GM23338 (cell line): ENCODE results near the gene KCNJ10. TPM values are rescaled to one million over a fixed set of nuclear protein-coding genes. Genes with fewer than 3 reads are reported as not detected.

Experiments used
- ATAC-seq: fragments of 200-7000 bp; cut with Tn5 transposase; 3 replicates; pipeline ENCODE4 v1.9.1; 2020
- DNase-seq: peaks from one replicate; pipeline ENCODE4 v3.0.0-alpha.2; 2015; ENCODE audit warnings: low spot score
- H2AFZ ChIP-seq: fragments of 200-600 bp; sonication (generic); 2 replicates; pipeline ENCODE4 v1.8.0; 2016; ENCODE audit warnings: antibody characterized with exemption, mild to moderate bottlenecking, moderate library complexity
- H3F3A ChIP-seq: fragments of 200-600 bp; sonication (generic); replicated peaks from 2 replicates; pipeline ENCODE4 v1.8.0; 2017; ENCODE audit warnings: antibody characterized with exemption, mixed run types, low read depth
- H3K27ac ChIP-seq: fragments of 200-600 bp; sonication (generic); 2 replicates; pipeline ENCODE4 v1.6.1; 2016; ENCODE audit warnings: low read depth
- H3K27me3 ChIP-seq: fragments of 200-600 bp; sonication (generic); 2 replicates; pipeline ENCODE4 v1.8.0; 2016; ENCODE audit warnings: mild to moderate bottlenecking, mixed run types, moderate library complexity; ENCODE audit not compliant: insufficient read depth
- H3K36me3 ChIP-seq: fragments of 200-600 bp; sonication (generic); 2 replicates; pipeline ENCODE4 v1.8.0; 2016; ENCODE audit warnings: mild to moderate bottlenecking; ENCODE audit not compliant: insufficient read depth
- H3K4me1 ChIP-seq: fragments of 200-600 bp; sonication (generic); 2 replicates; pipeline ENCODE4 v1.8.0; 2016; ENCODE audit warnings: mild to moderate bottlenecking, moderate library complexity; ENCODE audit not compliant: insufficient read depth
- H3K4me2 ChIP-seq: fragments of 200-600 bp; sonication (generic); 2 replicates; pipeline ENCODE4 v1.7.1; 2017; ENCODE audit warnings: mixed run types
- H3K4me3 ChIP-seq: fragments of 200-600 bp; sonication (generic); 2 replicates; pipeline ENCODE4 v1.6.1; 2016; ENCODE audit warnings: mixed run types
- H3K79me2 ChIP-seq: fragments of 200-600 bp; sonication (generic); replicated peaks from 2 replicates; pipeline ENCODE4 v1.8.0; 2017; ENCODE audit warnings: mild to moderate bottlenecking; ENCODE audit not compliant: insufficient read depth
- H3K9me2 ChIP-seq: fragments of 200-600 bp; sonication (generic); 2 replicates; pipeline ENCODE4 v1.8.0; 2017; ENCODE audit not compliant: insufficient read depth
- H4K20me1 ChIP-seq: fragments of 200-600 bp; sonication (generic); replicated peaks from 2 replicates; pipeline ENCODE4 v1.8.0; 2017; ENCODE audit warnings: mild to moderate bottlenecking; ENCODE audit not compliant: insufficient read depth
- H3K27ac Mint-ChIP-seq: 2 replicates; pipeline ENCODE4 v1.8.0; 2020; ENCODE audit warnings: inconsistent platforms, mild to moderate bottlenecking, moderate library complexity, mixed read lengths
- H3K27me3 Mint-ChIP-seq: 3 replicates; pipeline ENCODE4 v1.8.0; 2022; ENCODE audit warnings: low read depth, mild to moderate bottlenecking, moderate library complexity, mixed read lengths, inconsistent platforms; ENCODE audit not compliant: insufficient read depth, poor library complexity
- H3K36me3 Mint-ChIP-seq: 3 replicates; pipeline ENCODE4 v1.8.0; 2021; ENCODE audit warnings: low read depth, mild to moderate bottlenecking, inconsistent platforms, moderate library complexity, mixed read lengths
- H3K4me1 Mint-ChIP-seq: 3 replicates; pipeline ENCODE4 v1.8.0; 2020; ENCODE audit warnings: mild to moderate bottlenecking, inconsistent platforms, mixed read lengths
- H3K4me3 Mint-ChIP-seq: 3 replicates; pipeline ENCODE4 v1.8.0; 2021; ENCODE audit warnings: moderate library complexity, mild to moderate bottlenecking, inconsistent platforms, mixed read lengths
- H3K9me3 Mint-ChIP-seq: 3 replicates; pipeline ENCODE4 v1.8.0; 2020; ENCODE audit warnings: moderate library complexity, mild to moderate bottlenecking, inconsistent platforms, mixed read lengths
- CREB1 ChIP-seq: fragments of 250-450 bp; sonication (Bioruptor Pico); IDR thresholded peaks from 2 replicates; pipeline ENCODE4 v1.5.0; 2020; ENCODE audit warnings: low read depth, mild to moderate bottlenecking, moderate library complexity
- EZH2 ChIP-seq: fragments of 200-600 bp; sonication (generic); IDR thresholded peaks from one replicate; pipeline ENCODE4 v1.8.0; 2017; ENCODE audit warnings: antibody characterized with exemption, mild to moderate bottlenecking, low read depth; ENCODE audit not compliant: unreplicated experiment
- EZH2phosphoT487 ChIP-seq: fragments of 200-600 bp; sonication (generic); IDR thresholded peaks from one replicate; pipeline ENCODE4 v1.8.1; 2018; ENCODE audit warnings: antibody characterized with exemption; ENCODE audit not compliant: unreplicated experiment
- JUNB ChIP-seq: IDR thresholded peaks from one replicate; pipeline ENCODE4 v1.6.1; 2016; ENCODE audit warnings: antibody characterized with exemption; ENCODE audit not compliant: unreplicated experiment
- NANOG ChIP-seq: IDR thresholded peaks from 2 replicates; pipeline ENCODE4 v1.6.1; 2016; ENCODE audit warnings: antibody characterized with exemption, borderline replicate concordance
- STAT1 ChIP-seq: IDR thresholded peaks from one replicate; pipeline ENCODE4 v1.6.1; 2016; ENCODE audit warnings: antibody characterized with exemption; ENCODE audit not compliant: unreplicated experiment
- ZNF114 ChIP-seq: fragments of 250-450 bp; sonication (Bioruptor Pico); IDR thresholded peaks from 2 replicates; pipeline ENCODE4 v1.5.0; 2020; ENCODE audit warnings: mild to moderate bottlenecking, moderate library complexity
- polyA plus RNA-seq: library from polyadenylated mRNA; unstranded; fragments of >200 nt; fragmentation: Nextera tagmentation; extraction: Ambion mirVana; gene quantifications from 2 replicates; pipeline ENCODE4 v1.2.1, GENCODE V29; 2016
- total RNA-seq: library from RNA; depleted of rRNA; stranded (reverse); fragments of >200 nt; shearing (Covaris generic); gene quantifications from 2 replicates; pipeline ENCODE4 v1.2.3, GENCODE V29; 2014
- TF ChIP-seq, protein P1 (sequence below): fragments of 250-450 bp; sonication (Bioruptor Pico); IDR thresholded peaks from 2 replicates; pipeline ENCODE4 v1.5.0; 2020; ENCODE audit warnings: mild to moderate bottlenecking, moderate library complexity
- TF ChIP-seq, protein P2 (sequence below), 2 experiments: fragments of 200-600 bp in 1 of 2; sonication (generic) in 1 of 2; conservative IDR thresholded peaks; 2 replicates each; pipeline versions ENCODE4 v1.5.1 to v1.6.1; 2016 to 2017; ENCODE audit warnings: antibody characterized with exemption in 2 of 2, low read depth in 2 of 2, mild to moderate bottlenecking in 2 of 2, moderate library complexity in 1 of 2

KCNJ10 gene
- total and polyA plus RNA-seq, 2 experiments from 2014 or later, result 1.4 to 2.8 TPM

DNA sequence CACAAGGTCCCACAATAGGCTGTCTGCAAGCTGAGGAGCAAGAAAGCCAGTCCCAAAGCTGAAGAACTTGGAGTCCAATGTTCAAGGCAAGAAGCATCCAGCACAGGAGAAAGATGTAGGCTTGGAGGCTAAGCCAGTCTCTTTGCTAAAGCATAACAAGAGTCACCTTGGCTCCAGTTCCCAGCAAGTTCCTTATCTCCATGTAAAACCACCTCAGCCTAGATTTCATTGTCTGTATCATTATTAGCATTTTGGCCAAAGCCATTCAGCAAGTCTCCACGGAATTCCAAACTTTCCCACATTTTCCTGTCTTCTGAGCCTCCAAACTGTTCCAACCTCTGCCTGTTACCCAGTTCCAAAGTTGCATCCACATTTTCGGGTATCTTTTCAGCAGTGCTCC, 75.1 kb downstream of the KCNJ10 start (continued):
- TF ChIP-seq, protein P1, sequence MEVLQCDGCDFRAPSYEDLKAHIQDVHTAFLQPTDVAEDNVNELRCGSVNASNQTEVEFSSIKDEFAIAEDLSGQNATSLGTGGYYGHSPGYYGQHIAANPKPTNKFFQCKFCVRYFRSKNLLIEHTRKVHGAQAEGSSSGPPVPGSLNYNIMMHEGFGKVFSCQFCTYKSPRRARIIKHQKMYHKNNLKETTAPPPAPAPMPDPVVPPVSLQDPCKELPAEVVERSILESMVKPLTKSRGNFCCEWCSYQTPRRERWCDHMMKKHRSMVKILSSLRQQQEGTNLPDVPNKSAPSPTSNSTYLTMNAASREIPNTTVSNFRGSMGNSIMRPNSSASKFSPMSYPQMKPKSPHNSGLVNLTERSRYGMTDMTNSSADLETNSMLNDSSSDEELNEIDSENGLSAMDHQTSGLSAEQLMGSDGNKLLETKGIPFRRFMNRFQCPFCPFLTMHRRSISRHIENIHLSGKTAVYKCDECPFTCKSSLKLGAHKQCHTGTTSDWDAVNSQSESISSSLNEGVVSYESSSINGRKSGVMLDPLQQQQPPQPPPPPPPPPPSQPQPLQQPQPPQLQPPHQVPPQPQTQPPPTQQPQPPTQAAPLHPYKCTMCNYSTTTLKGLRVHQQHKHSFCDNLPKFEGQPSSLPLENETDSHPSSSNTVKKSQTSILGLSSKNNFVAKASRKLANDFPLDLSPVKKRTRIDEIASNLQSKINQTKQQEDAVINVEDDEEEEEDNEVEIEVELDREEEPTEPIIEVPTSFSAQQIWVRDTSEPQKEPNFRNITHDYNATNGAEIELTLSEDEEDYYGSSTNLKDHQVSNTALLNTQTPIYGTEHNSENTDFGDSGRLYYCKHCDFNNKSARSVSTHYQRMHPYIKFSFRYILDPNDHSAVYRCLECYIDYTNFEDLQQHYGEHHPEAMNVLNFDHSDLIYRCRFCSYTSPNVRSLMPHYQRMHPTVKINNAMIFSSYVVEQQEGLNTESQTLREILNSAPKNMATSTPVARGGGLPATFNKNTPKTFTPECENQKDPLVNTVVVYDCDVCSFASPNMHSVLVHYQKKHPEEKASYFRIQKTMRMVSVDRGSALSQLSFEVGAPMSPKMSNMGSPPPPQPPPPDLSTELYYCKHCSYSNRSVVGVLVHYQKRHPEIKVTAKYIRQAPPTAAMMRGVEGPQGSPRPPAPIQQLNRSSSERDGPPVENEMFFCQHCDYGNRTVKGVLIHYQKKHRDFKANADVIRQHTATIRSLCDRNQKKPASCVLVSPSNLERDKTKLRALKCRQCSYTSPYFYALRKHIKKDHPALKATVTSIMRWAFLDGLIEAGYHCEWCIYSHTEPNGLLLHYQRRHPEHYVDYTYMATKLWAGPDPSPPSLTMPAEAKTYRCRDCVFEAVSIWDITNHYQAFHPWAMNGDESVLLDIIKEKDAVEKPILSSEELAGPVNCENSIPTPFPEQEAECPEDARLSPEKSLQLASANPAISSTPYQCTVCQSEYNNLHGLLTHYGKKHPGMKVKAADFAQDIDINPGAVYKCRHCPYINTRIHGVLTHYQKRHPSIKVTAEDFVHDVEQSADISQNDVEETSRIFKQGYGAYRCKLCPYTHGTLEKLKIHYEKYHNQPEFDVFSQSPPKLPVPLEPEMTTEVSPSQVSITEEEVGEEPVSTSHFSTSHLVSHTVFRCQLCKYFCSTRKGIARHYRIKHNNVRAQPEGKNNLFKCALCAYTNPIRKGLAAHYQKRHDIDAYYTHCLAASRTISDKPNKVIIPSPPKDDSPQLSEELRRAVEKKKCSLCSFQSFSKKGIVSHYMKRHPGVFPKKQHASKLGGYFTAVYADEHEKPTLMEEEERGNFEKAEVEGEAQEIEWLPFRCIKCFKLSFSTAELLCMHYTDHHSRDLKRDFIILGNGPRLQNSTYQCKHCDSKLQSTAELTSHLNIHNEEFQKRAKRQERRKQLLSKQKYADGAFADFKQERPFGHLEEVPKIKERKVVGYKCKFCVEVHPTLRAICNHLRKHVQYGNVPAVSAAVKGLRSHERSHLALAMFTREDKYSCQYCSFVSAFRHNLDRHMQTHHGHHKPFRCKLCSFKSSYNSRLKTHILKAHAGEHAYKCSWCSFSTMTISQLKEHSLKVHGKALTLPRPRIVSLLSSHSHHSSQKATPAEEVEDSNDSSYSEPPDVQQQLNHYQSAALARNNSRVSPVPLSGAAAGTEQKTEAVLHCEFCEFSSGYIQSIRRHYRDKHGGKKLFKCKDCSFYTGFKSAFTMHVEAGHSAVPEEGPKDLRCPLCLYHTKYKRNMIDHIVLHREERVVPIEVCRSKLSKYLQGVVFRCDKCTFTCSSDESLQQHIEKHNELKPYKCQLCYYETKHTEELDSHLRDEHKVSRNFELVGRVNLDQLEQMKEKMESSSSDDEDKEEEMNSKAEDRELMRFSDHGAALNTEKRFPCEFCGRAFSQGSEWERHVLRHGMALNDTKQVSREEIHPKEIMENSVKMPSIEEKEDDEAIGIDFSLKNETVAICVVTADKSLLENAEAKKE (CRISPR knock-in tag), result no peak
- TF ChIP-seq EZH2 (no peak), JUNB (no peak)

DNA sequence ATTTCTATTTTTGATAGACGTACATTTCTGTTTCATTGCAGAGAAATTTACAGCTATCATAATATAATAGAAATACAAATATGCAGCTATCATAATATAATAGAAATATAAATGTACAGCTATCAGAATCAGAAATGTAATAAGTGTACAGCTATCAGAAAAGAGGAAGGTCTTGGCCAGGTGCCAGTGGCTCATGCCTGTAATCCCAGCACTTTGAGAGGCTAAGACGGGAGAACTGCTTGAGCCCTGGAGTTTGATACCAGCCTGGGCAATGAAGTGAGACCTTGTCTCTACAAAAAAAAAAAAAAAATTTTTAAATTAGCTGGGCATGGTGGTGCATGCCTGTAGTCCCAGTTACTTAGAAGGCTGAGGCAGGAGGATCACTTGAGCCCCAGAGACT, 76.0 kb downstream of the KCNJ10 start:
- Histone ChIP-seq H3K79me2 (no peaks in the 10 kb centered on the region), H3K4me1 (peaks cover 13% of the 10 kb centered on the region), H3K27ac (no peak overlapping the region), H4K20me1 (no peaks in the 10 kb centered on the region), H3K36me3 (no peaks in the 10 kb centered on the region), H2AFZ (no peak overlapping the region), H3F3A (no peaks in the 10 kb centered on the region), H3K27me3 (no peaks in the 10 kb centered on the region), H3K4me3 (no peak overlapping the region), H3K4me2 (no peak overlapping the region), H3K9me2 (peaks cover 6% of the 10 kb centered on the region; the same call in 1 of the 2 replicates)
- TF ChIP-seq, protein P1 (CRISPR knock-in tag), result no peak
- TF ChIP-seq CREB1 (CRISPR knock-in tag) (no peak), STAT1 (no peak), JUNB (no peak), ZNF114 (CRISPR knock-in tag) (no peak), EZH2phosphoT487 (no peak), NANOG (no peak)
- TF ChIP-seq, protein P2, sequence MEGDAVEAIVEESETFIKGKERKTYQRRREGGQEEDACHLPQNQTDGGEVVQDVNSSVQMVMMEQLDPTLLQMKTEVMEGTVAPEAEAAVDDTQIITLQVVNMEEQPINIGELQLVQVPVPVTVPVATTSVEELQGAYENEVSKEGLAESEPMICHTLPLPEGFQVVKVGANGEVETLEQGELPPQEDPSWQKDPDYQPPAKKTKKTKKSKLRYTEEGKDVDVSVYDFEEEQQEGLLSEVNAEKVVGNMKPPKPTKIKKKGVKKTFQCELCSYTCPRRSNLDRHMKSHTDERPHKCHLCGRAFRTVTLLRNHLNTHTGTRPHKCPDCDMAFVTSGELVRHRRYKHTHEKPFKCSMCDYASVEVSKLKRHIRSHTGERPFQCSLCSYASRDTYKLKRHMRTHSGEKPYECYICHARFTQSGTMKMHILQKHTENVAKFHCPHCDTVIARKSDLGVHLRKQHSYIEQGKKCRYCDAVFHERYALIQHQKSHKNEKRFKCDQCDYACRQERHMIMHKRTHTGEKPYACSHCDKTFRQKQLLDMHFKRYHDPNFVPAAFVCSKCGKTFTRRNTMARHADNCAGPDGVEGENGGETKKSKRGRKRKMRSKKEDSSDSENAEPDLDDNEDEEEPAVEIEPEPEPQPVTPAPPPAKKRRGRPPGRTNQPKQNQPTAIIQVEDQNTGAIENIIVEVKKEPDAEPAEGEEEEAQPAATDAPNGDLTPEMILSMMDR (conservative IDR thresholded peaks at IDR 0.05; ENCODE audit: low read depth in 2 of 2), result no peak
- peaks cover 15% of the 10 kb centered on the region; the same call in 2 of the 3 replicates for H3K4me1 Mint-ChIP-seq
- no peak overlapping the region for H3K4me3 Mint-ChIP-seq
- no peaks in the 10 kb centered on the region for H3K9me3 Mint-ChIP-seq
- no peak overlapping the region for H3K27ac Mint-ChIP-seq
- DNase-seq (no peak), ATAC-seq (no peak)
- peaks cover 2% of the 10 kb centered on the region for H3K27me3 Mint-ChIP-seq
- H3K36me3 Mint-ChIP-seq, result no peaks in the 10 kb centered on the region
